IPS DF 6.9 (cell line): ENCODE data around the gene DGKB.

Source experiments
- DNase-seq: peaks from one replicate; pipeline ENCODE4 v3.0.0-alpha.2; 2013; ENCODE audit warnings: low read depth, low spot score
- H3K27ac ChIP-seq: one replicate; pipeline ENCODE4 v1.5.1; 2013; ENCODE audit warnings: low read length, control low read depth
- H3K27me3 ChIP-seq: 2 replicates; pipeline ENCODE4 v1.6.1; 2013; ENCODE audit warnings: mild to moderate bottlenecking, low read length; ENCODE audit not compliant: control insufficient read depth, insufficient read depth
- H3K36me3 ChIP-seq: 2 replicates; pipeline ENCODE4 v1.6.1; 2013; ENCODE audit warnings: low read length; ENCODE audit not compliant: control insufficient read depth, insufficient read depth
- H3K4me1 ChIP-seq: 2 replicates; pipeline ENCODE4 v1.6.1; 2013; ENCODE audit warnings: low read length; ENCODE audit not compliant: control insufficient read depth, insufficient read depth
- H3K4me3 ChIP-seq: 2 replicates; pipeline ENCODE4 v1.5.1; 2013; ENCODE audit warnings: mild to moderate bottlenecking, low read length
- H3K9me3 ChIP-seq: 2 replicates; pipeline ENCODE4 v1.6.1; 2013; ENCODE audit warnings: low read length, inconsistent platforms; ENCODE audit not compliant: control insufficient read depth, insufficient read depth
- WGBS: extraction: QIAGEN DNeasy Blood & Tissue Kit; methylation state at CpG from one replicate; pipeline ENCODE4 v1.1.7; 2013; ENCODE audit warnings: mixed read lengths, missing lambda C conversion rate; ENCODE audit not compliant: insufficient read length, insufficient coverage; 5-methylcytosine and 5-hydroxymethylcytosine counted together

DGKB gene

GRCh38 chr7:14258861-14259260, 643.7 kb downstream of the DGKB start:
- Histone ChIP-seq H3K4me3 (no peak overlapping the region), H3K4me1 (no peaks in the 10 kb centered on the region), H3K27ac (no peak overlapping the region), H3K36me3 (no peaks in the 10 kb centered on the region), H3K9me3 (no peaks in the 10 kb centered on the region), H3K27me3 (no peaks in the 10 kb centered on the region)
- no CpG with 5 or more reads among the region's 1 CpG for WGBS
- no peak for DNase-seq

DNA sequence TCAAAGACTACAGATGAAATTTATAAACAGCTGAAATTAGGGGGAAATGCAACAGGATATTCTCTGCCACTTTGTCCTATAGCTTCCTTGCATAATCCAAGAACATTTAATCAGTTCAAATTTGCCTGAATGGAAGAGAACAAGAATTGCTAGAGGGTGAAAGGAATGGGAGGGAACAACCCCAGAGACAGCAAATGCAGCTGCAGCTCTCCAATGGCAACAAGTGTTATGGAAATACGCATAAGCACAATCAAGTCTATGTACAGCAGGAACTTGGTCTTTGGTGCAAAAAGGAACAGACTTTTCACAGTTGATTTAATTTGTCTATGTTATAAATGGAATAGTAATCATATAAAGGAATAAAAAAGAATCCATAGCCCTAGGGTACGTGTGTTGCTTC, 644.1 kb downstream of the DGKB start:
- H3K9me3 ChIP-seq, result no peaks in the 10 kb centered on the region
- H3K4me1 ChIP-seq, result no peaks in the 10 kb centered on the region
- H3K36me3 ChIP-seq, result no peaks in the 10 kb centered on the region
- H3K4me3 ChIP-seq, result no peak overlapping the region
- no peaks in the 10 kb centered on the region for H3K27me3 ChIP-seq
- no CpG with 5 or more reads among the region's 2 CpGs for WGBS
- no peak overlapping the region for H3K27ac ChIP-seq
- DNase-seq, result no peak

DNA sequence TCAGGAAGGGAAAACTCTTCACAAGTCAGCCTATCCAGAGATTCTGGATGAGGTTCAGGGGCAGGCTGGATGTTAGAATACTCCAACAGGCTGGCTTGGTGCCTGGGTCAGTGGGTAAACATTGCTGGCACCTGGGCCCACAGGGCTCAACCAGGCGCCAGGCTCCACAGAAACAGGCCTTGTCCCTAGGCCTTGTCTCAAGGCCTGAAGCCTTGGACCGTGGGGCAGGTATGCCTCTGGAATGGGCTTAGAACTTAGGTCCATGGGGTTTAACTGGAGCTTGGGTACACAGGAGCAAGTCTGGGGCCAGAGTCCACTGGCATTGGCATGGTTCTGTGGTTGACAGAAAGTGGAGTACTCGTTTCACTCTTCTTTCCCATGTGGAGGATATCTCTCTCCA, 650.1 kb downstream of the DGKB start:
- Histone ChIP-seq H3K27ac (no peak overlapping the region), H3K9me3 (no peaks in the 10 kb centered on the region), H3K4me3 (no peak overlapping the region), H3K36me3 (no peaks in the 10 kb centered on the region), H3K4me1 (no peaks in the 10 kb centered on the region), H3K27me3 (no peaks in the 10 kb centered on the region)
- no peak for DNase-seq
- no CpG with 5 or more reads among the region's 3 CpGs for WGBS

GRCh38 chr7:14242175-14242574, 660.4 kb downstream of the DGKB start:
- DNase-seq, result no peak
- Histone ChIP-seq H3K27ac (no peak overlapping the region), H3K4me3 (no peak overlapping the region), H3K27me3 (no peaks in the 10 kb centered on the region), H3K9me3 (no peaks in the 10 kb centered on the region), H3K36me3 (no peaks in the 10 kb centered on the region), H3K4me1 (no peaks in the 10 kb centered on the region)
- no CpG with 5 or more reads among the region's 5 CpGs for WGBS

GRCh38 chr7:14236834-14237233, 665.7 kb downstream of the DGKB start:
- Histone ChIP-seq H3K9me3 (no peaks in the 10 kb centered on the region), H3K27ac (no peak overlapping the region), H3K36me3 (no peaks in the 10 kb centered on the region), H3K27me3 (no peaks in the 10 kb centered on the region), H3K4me1 (no peaks in the 10 kb centered on the region; the same call in 1 of the 2 replicates), H3K4me3 (no peak overlapping the region)
- DNase-seq, result no peak
- WGBS, result no CpG with 5 or more reads among the region's 3 CpGs

- Histone ChIP-seq H3K27ac (no peak overlapping the region), H3K9me3 (no peaks in the 10 kb centered on the region), H3K27me3 (no peaks in the 10 kb centered on the region), H3K4me1 (no peaks in the 10 kb centered on the region; the same call in 1 of the 2 replicates), H3K36me3 (no peaks in the 10 kb centered on the region), H3K4me3 (no peak overlapping the region)
- no peak for DNase-seq
- no CpG with 5 or more reads among the region's 2 CpGs for WGBS
Measured at GRCh38 chr7:14235056-14235455, 667.5 kb downstream of the DGKB start.

- WGBS, result no CpG with 5 or more reads among the region's 4 CpGs
- Histone ChIP-seq H3K27me3 (no peaks in the 10 kb centered on the region), H3K4me3 (no peak overlapping the region), H3K27ac (no peak overlapping the region), H3K4me1 (no peaks in the 10 kb centered on the region; the same call in 1 of the 2 replicates), H3K36me3 (no peaks in the 10 kb centered on the region), H3K9me3 (no peaks in the 10 kb centered on the region)
- no peak for DNase-seq
Measured at GRCh38 chr7:14233868-14234369, 668.6 kb downstream of the DGKB start.

DNA sequence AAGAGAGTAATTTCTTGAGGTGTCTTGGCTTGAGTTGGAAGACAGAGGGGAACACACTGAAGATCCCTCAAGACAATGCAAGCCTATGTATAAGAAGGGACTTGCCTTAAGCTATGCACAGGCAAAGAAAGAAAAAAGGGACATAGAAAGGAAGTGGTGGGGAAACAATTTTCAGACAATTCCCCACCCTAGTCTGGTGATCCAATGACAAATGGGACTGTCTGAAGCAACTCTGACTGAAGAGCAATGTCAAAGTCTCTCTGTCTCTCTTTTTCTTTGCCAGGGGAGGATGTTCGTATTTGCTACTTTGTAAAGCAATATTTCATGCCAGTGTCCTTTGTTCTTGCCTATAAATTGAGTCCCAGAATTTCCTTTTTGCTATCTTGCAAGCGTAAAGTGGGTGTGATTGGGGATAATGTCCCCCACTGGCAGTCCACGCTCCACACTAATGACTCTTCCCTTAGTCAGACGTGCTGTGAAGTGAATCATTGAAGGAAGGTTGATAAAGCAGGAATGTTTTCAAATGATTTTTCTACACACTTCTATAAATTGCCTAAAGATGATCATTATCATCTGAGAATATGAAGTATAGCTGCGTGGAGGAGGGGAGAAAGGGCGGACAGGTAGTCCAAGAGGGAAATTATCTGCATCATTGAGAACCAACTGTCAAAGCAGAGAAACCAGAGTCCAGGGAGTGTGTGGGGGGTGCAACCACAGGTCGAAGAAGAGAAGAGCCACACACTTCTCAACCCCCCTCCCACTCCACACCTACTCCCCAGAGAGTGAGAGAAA, 669.3 kb downstream of the DGKB start:
- H3K9me3 ChIP-seq, result no peaks in the 10 kb centered on the region
- no peak for DNase-seq
- no peak overlapping the region for H3K27ac ChIP-seq
- no peak overlapping the region for H3K4me3 ChIP-seq
- no peaks in the 10 kb centered on the region for H3K36me3 ChIP-seq
- H3K27me3 ChIP-seq, result no peaks in the 10 kb centered on the region
- no peaks in the 10 kb centered on the region; the same call in 1 of the 2 replicates for H3K4me1 ChIP-seq
- no CpG with 5 or more reads among the region's 7 CpGs for WGBS

- H3K27me3 ChIP-seq, result no peaks in the 10 kb centered on the region
- H3K36me3 ChIP-seq, result no peaks in the 10 kb centered on the region
- H3K27ac ChIP-seq, result no peak overlapping the region
- H3K9me3 ChIP-seq, result no peaks in the 10 kb centered on the region
- no peak for DNase-seq
- H3K4me3 ChIP-seq, result no peak overlapping the region
- H3K4me1 ChIP-seq, result no peaks in the 10 kb centered on the region; the same call in 1 of the 2 replicates
Measured at GRCh38 chr7:14229047-14229446, 673.5 kb downstream of the DGKB start.

GRCh38 chr7:14228341-14228740, 674.2 kb downstream of the DGKB start:
- no peak overlapping the region for H3K27ac ChIP-seq
- H3K4me1 ChIP-seq, result no peaks in the 10 kb centered on the region
- no peak overlapping the region for H3K4me3 ChIP-seq
- WGBS, result no CpG with 5 or more reads among the region's 4 CpGs
- DNase-seq, result no peak
- H3K27me3 ChIP-seq, result no peaks in the 10 kb centered on the region
- H3K9me3 ChIP-seq, result no peaks in the 10 kb centered on the region
- H3K36me3 ChIP-seq, result no peaks in the 10 kb centered on the region

- Histone ChIP-seq H3K27me3 (no peaks in the 10 kb centered on the region), H3K27ac (no peak overlapping the region), H3K4me1 (no peaks in the 10 kb centered on the region), H3K9me3 (no peaks in the 10 kb centered on the region), H3K4me3 (no peak overlapping the region), H3K36me3 (no peaks in the 10 kb centered on the region)
- no CpG with 5 or more reads among the region's 2 CpGs for WGBS
- DNase-seq, result no peak
Measured at GRCh38 chr7:14226126-14226525, 676.4 kb downstream of the DGKB start.
